ENCODE measurements around the gene SPATA7. TPM values are rescaled to one million over a fixed set of nuclear protein-coding genes. Genes with fewer than 3 reads are reported as not detected.

The SPATA7 gene
- total RNA-seq, 1 experiment from 2014 or later = 8.0 TPM

GRCh38 chr14:88424573-88424972 lies 39.1 kb downstream of the SPATA7 start (continued):
- no peak for TF ChIP-seq ZNF532 (CRISPR knock-in tag; IDR thresholded peaks at IDR 0.05; ENCODE audit: borderline replicate concordance)
- TF ChIP-seq RELA (CRISPR knock-in tag; IDR thresholded peaks at IDR 0.05; ENCODE audit: borderline replicate concordance) = no peak
- no peak for TF ChIP-seq AR (CRISPR knock-in tag; IDR thresholded peaks at IDR 0.05)
- no peak for TF ChIP-seq CREM (CRISPR knock-in tag; IDR thresholded peaks at IDR 0.05)
- no peak for TF ChIP-seq RORB (CRISPR knock-in tag; IDR thresholded peaks at IDR 0.05)
- TF ChIP-seq ZNF416 (CRISPR knock-in tag; IDR thresholded peaks at IDR 0.05) = no peak
- TF ChIP-seq PRDM15 (CRISPR knock-in tag; IDR thresholded peaks at IDR 0.05) = no peak
- TF ChIP-seq ZNF396 (CRISPR knock-in tag; IDR thresholded peaks at IDR 0.05; ENCODE audit: borderline replicate concordance) = no peak

GRCh38 chr14:88426271-88426670 lies 40.8 kb downstream of the SPATA7 start:
- ChIA-PET POLR2A (no interaction called here), CTCF (interaction anchor here (0.8 kb wide), 1 partner anchor 237 kb away, joined by 3 read pairs; no protein-coding TSS in a partner anchor)
- Mint-ChIP-seq H3K4me1 (peaks cover 6% of the 10 kb centered on the region; the same call in 1 of the 2 replicates), H3K36me3 (no peaks in the 10 kb centered on the region), H3K9me3 (no peaks in the 10 kb centered on the region), H3K27ac (peak overlapping the region; percentile 41; the same call in 1 of the 2 replicates), H3K27me3 (ENCODE audit: low read depth) (no peaks in the 10 kb centered on the region), H3K4me3 (no peak overlapping the region)
- TF ChIP-seq NR1H2 (CRISPR knock-in tag; IDR thresholded peaks at IDR 0.05) = no peak
- TF ChIP-seq NFE2L1 (CRISPR knock-in tag; IDR thresholded peaks at IDR 0.05) = no peak
- TF ChIP-seq CREM (CRISPR knock-in tag; IDR thresholded peaks at IDR 0.05) = no peak
- TF ChIP-seq TEAD1 (CRISPR knock-in tag; IDR thresholded peaks at IDR 0.05) = no peak
- no peak for TF ChIP-seq FOXJ3 (CRISPR knock-in tag; IDR thresholded peaks at IDR 0.05; ENCODE audit: borderline replicate concordance)
- no peak for TF ChIP-seq ZBTB43 (CRISPR knock-in tag; IDR thresholded peaks at IDR 0.05)
- TF ChIP-seq RELA (CRISPR knock-in tag; IDR thresholded peaks at IDR 0.05; ENCODE audit: borderline replicate concordance) = no peak
- TF ChIP-seq NFYB (CRISPR knock-in tag; conservative IDR thresholded peaks at IDR 0.05; ENCODE audit: low read depth) = no peak
- no peak for TF ChIP-seq ZNF416 (CRISPR knock-in tag; IDR thresholded peaks at IDR 0.05)
- no peak for TF ChIP-seq SMAD3 (CRISPR knock-in tag; IDR thresholded peaks at IDR 0.05; ENCODE audit: borderline replicate concordance)
- TF ChIP-seq HMGXB4 (CRISPR knock-in tag; IDR thresholded peaks at IDR 0.05) = no peak
- no peak for TF ChIP-seq ERG (CRISPR knock-in tag; IDR thresholded peaks at IDR 0.05)
- ATAC-seq (no peak; the same call in 1 of the 2 replicates), DNase-seq (ENCODE audit: low spot score) (no peak)

Data from WTC11 (cell line).